Neutrophil (primary cell): ENCODE results near the gene DCTD.

ENCODE experiments used
- H3K27ac ChIP-seq: fragments of 200-600 bp; sonication (generic); 2 replicates; pipeline ENCODE4 v1.5.1; 2016; ENCODE audit warnings: mild to moderate bottlenecking, moderate library complexity
- H3K27me3 ChIP-seq: fragments of 200-600 bp; sonication (generic); 2 replicates; pipeline ENCODE4 v1.6.0; 2016; ENCODE audit warnings: mild to moderate bottlenecking
- H3K36me3 ChIP-seq: fragments of 200-600 bp; sonication (generic); 2 replicates; pipeline ENCODE4 v1.5.1; 2017
- H3K4me1 ChIP-seq, 2 experiments: fragments of 200-600 bp in 1 of 2; sonication (generic) in 1 of 2; 1 replicate in 1 of 2; 2 replicates in 1 of 2; pipeline versions ENCODE4 v1.5.1 to v1.6.1; 2013 to 2016; ENCODE audit warnings: low read depth in 1 of 2, low read length in 1 of 2, mild to moderate bottlenecking in 1 of 2, moderate library complexity in 1 of 2; ENCODE audit not compliant: control insufficient read depth in 1 of 2, insufficient read depth in 1 of 2
- H3K4me3 ChIP-seq, 2 experiments: fragments of 200-600 bp in 1 of 2; sonication (generic) in 1 of 2; 1 replicate in 1 of 2; 2 replicates in 1 of 2; pipeline ENCODE4 v1.5.1; 2013 to 2016; ENCODE audit warnings: low read depth in 1 of 2, low read length in 1 of 2, mild to moderate bottlenecking in 1 of 2, moderate library complexity in 1 of 2
- H3K9me3 ChIP-seq: fragments of 200-600 bp; sonication (generic); 2 replicates; pipeline ENCODE4 v1.5.1; 2016
- TF ChIP-seq, protein P1 (sequence below): fragments of 200-600 bp; sonication (generic); IDR thresholded peaks from 2 replicates; pipeline ENCODE4 v1.5.1; 2016; ENCODE audit warnings: antibody characterized with exemption

The DCTD gene

GRCh38 chr4:182924497-182924896 is 7.3 kb upstream of the DCTD start:
- Histone ChIP-seq H3K4me3 (no peak overlapping the region), H3K36me3 (no peaks in the 10 kb centered on the region), H3K9me3 (no peaks in the 10 kb centered on the region), H3K27me3 (peaks cover 64% of the 10 kb centered on the region), H3K4me1 (no peaks in the 10 kb centered on the region), H3K27ac (no peak overlapping the region)
- TF ChIP-seq, protein P1, sequence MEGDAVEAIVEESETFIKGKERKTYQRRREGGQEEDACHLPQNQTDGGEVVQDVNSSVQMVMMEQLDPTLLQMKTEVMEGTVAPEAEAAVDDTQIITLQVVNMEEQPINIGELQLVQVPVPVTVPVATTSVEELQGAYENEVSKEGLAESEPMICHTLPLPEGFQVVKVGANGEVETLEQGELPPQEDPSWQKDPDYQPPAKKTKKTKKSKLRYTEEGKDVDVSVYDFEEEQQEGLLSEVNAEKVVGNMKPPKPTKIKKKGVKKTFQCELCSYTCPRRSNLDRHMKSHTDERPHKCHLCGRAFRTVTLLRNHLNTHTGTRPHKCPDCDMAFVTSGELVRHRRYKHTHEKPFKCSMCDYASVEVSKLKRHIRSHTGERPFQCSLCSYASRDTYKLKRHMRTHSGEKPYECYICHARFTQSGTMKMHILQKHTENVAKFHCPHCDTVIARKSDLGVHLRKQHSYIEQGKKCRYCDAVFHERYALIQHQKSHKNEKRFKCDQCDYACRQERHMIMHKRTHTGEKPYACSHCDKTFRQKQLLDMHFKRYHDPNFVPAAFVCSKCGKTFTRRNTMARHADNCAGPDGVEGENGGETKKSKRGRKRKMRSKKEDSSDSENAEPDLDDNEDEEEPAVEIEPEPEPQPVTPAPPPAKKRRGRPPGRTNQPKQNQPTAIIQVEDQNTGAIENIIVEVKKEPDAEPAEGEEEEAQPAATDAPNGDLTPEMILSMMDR: no peak

DNA sequence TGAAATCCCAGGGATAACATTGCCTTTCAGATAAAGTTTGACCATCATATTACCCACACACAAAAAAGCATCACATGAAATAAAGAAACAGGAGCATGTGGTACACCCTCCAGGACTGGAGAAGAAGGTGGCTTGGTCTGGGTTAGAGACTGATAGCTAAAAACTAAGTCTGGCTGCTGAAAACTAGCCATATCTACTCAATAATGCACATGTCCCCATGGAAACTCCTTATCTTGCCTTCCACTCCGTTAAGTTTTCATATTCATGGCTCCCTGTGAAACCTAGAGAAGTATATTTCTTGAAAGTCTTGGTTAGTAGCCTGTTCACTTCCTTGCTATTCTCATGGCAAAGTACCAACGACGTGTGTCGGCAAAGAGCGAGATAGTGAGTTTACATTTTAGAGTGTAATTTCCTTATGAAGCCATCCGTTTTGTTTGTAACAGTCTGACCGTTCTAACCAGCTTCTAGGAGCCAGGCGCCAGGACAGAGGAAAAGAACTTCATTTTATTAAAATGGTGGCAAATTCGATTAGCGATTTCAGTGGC is 6.7 kb upstream of the DCTD start:
- H3K4me1 ChIP-seq: peaks cover 2 to 3% of the 10 kb centered on the region in 2 experiments
- no peak overlapping the region for H3K4me3 ChIP-seq
- no peak overlapping the region for H3K27ac ChIP-seq
- no peaks in the 10 kb centered on the region for H3K9me3 ChIP-seq
- TF ChIP-seq, protein P1: no peak
- H3K27me3 ChIP-seq: peaks cover 71% of the 10 kb centered on the region
- H3K36me3 ChIP-seq: no peaks in the 10 kb centered on the region

- Histone ChIP-seq H3K27ac (no peak overlapping the region), H3K27me3 (peaks cover 76% of the 10 kb centered on the region), H3K36me3 (no peaks in the 10 kb centered on the region), H3K4me1 (peaks cover 5 to 6% of the 10 kb centered on the region in 2 experiments), H3K4me3 (no peak overlapping the region), H3K9me3 (no peaks in the 10 kb centered on the region)
- TF ChIP-seq, protein P1: no peak
Measured at GRCh38 chr4:182923366-182923765, 6.2 kb upstream of the DCTD start.

DNA sequence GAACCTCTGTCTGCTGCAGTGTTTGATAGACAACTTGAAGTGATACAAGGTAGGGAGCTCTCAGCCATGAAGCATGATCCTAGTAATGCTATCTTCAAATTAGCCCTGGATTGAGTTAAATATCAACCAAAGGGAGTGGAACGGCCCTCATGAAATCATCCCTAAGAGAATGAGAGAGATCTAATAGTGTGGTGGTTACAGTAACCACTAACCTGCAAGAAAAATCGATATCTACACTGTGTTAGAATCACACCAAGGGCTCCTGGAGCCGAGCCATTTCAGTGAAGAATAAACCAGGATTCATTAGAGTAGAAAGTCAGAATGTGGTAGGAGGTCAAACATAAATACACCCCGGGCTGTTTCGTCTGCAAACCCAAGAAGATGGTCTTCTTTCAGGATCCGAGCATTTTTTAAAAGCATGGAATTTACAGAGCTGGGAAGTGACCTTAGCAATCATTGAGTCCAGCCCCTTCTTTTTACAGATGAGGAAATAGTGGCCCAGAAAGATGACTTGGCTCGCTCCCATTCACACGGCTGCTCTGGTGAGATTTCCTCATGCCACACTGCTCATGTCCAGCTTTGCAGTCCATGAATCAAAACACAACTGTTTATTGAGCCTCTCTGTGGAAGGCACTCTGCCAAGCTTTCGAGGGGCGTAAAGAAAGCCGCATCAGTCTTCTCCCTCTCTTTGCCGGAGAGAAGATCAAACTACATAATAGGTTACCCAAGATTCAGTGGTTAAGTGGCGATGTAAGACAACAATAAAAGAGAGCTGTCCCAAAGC is 5.5 kb upstream of the DCTD start:
- Histone ChIP-seq H3K27me3 (peaks cover 82% of the 10 kb centered on the region), H3K27ac (no peak overlapping the region), H3K4me3 (no peak overlapping the region), H3K9me3 (no peaks in the 10 kb centered on the region), H3K4me1 (peaks cover 12% of the 10 kb centered on the region in 2 experiments), H3K36me3 (no peaks in the 10 kb centered on the region)
- TF ChIP-seq, protein P1: no peak

DNA sequence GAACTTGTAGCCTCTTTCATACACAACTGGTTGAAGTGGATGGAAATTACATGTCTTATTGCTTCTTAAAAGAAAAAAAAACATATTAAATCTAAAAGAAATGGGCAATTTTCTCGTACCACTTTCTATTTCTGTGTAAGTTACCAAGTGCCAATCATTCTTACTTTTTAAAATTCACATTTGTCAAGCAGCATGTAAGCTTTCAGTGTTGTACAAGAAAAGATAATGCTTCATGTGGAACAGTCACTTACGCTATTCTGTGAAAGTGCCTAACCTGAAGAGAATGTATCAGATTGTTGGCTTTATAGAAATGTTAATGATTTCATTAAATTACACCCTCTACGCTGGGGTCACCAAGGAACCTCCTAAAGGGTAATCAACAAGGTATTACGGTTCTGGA is 4.4 kb upstream of the DCTD start:
- Histone ChIP-seq H3K4me1 (peaks cover 16 to 17% of the 10 kb centered on the region in 2 experiments), H3K36me3 (no peaks in the 10 kb centered on the region), H3K4me3 (no peak overlapping the region), H3K27me3 (peaks cover 88% of the 10 kb centered on the region), H3K27ac (no peak overlapping the region), H3K9me3 (no peaks in the 10 kb centered on the region)
- TF ChIP-seq, protein P1: no peak
